Mesenchymal stem cell (in vitro differentiated cells and primary cell): Measurements from ENCODE around the gene HELLS.

ENCODE experiments used
- DNase-seq: peaks from one replicate; pipeline ENCODE4 v3.0.0-alpha.2; 2013
- H2AFZ ChIP-seq: one replicate; pipeline ENCODE4 v1.6.1; 2013; ENCODE audit warnings: low read depth, mild to moderate bottlenecking, control low read depth, inconsistent platforms, low read length, moderate library complexity
- H2AK5ac ChIP-seq: 2 replicates; pipeline ENCODE4 v1.6.1; 2013; ENCODE audit warnings: low read length, moderate library complexity, mild to moderate bottlenecking, inconsistent platforms; ENCODE audit not compliant: severe bottlenecking
- H2BK120ac ChIP-seq: one replicate; pipeline ENCODE4 v1.6.1; 2013; ENCODE audit warnings: low read depth, mild to moderate bottlenecking, inconsistent platforms, low read length, moderate library complexity
- H2BK12ac ChIP-seq, 2 experiments: one replicate each; pipeline ENCODE4 v1.6.1; 2013; ENCODE audit warnings: inconsistent platforms in 2 of 2, low read length in 2 of 2, mild to moderate bottlenecking in 2 of 2, moderate library complexity in 2 of 2, control low read depth in 1 of 2
- H2BK15ac ChIP-seq: one replicate; pipeline ENCODE4 v1.6.1; 2013; ENCODE audit warnings: mild to moderate bottlenecking, low read depth, inconsistent platforms; ENCODE audit not compliant: poor library complexity, severe bottlenecking
- H2BK5ac ChIP-seq: 2 replicates; pipeline ENCODE4 v1.6.1; 2013; ENCODE audit warnings: low read depth, mild to moderate bottlenecking, low read length, control low read depth, inconsistent platforms; ENCODE audit not compliant: poor library complexity, severe bottlenecking
- H3K14ac ChIP-seq, 2 experiments: one replicate each; pipeline ENCODE4 v1.6.1; 2013; ENCODE audit warnings: inconsistent platforms in 2 of 2, low read length in 2 of 2, control low read depth in 1 of 2, mild to moderate bottlenecking in 1 of 2, moderate library complexity in 1 of 2
- H3K18ac ChIP-seq, 2 experiments: one replicate each; pipeline ENCODE4 v1.6.1; 2013; ENCODE audit warnings: inconsistent platforms in 2 of 2, low read length in 2 of 2, control low read depth in 1 of 2, low read depth in 1 of 2, mild to moderate bottlenecking in 1 of 2
- H3K23ac ChIP-seq, 2 experiments: one replicate each; pipeline ENCODE4 v1.6.1; 2013; ENCODE audit warnings: inconsistent platforms in 2 of 2, low read length in 2 of 2, mild to moderate bottlenecking in 2 of 2, moderate library complexity in 2 of 2, control low read depth in 1 of 2
- H3K27ac ChIP-seq: 2 replicates; pipeline ENCODE4 v1.5.1; 2013; ENCODE audit warnings: mild to moderate bottlenecking, moderate library complexity, low read length, control low read depth, inconsistent platforms; ENCODE audit not compliant: poor library complexity, severe bottlenecking
- H3K27me3 ChIP-seq, 2 experiments: 2 replicates each; pipeline versions ENCODE4 v1.6.1 to v1.7.0; 2013; ENCODE audit warnings: low read length in 2 of 2, mild to moderate bottlenecking in 2 of 2, moderate library complexity in 2 of 2, control low read depth in 1 of 2, inconsistent platforms in 1 of 2; ENCODE audit not compliant: control insufficient read depth in 1 of 2, insufficient read depth in 1 of 2
- H3K36me3 ChIP-seq, 2 experiments: 2 replicates each; pipeline versions ENCODE4 v1.6.1 to v1.7.0; 2013; ENCODE audit warnings: low read length in 2 of 2, control low read depth in 1 of 2, inconsistent platforms in 1 of 2, low read depth in 1 of 2, mild to moderate bottlenecking in 1 of 2; ENCODE audit not compliant: insufficient read depth in 2 of 2, control insufficient read depth in 1 of 2
- H3K4ac ChIP-seq, 2 experiments: one replicate each; pipeline ENCODE4 v1.6.1; 2013; ENCODE audit warnings: inconsistent platforms in 2 of 2, low read length in 2 of 2, mild to moderate bottlenecking in 2 of 2, moderate library complexity in 2 of 2, control low read depth in 1 of 2, low read depth in 1 of 2
- H3K4me1 ChIP-seq: 2 replicates; pipeline ENCODE4 v1.6.1; 2013; ENCODE audit warnings: low read depth, low read length, control low read depth; ENCODE audit not compliant: control insufficient read depth, insufficient read depth
- H3K4me2 ChIP-seq: 2 replicates; pipeline ENCODE4 v1.6.1; 2013; ENCODE audit warnings: low read length, mild to moderate bottlenecking, inconsistent platforms; ENCODE audit not compliant: poor library complexity, severe bottlenecking
- H3K4me3 ChIP-seq, 2 experiments: 2 replicates each; pipeline versions ENCODE4 v1.5.1 to v1.7.0; 2013; ENCODE audit warnings: low read length in 2 of 2, mild to moderate bottlenecking in 2 of 2, control low read depth in 1 of 2, low read depth in 1 of 2; ENCODE audit not compliant: insufficient read depth in 1 of 2
- H3K79me1 ChIP-seq: replicated peaks from 2 replicates; pipeline ENCODE4 v1.6.1; 2013; ENCODE audit warnings: mild to moderate bottlenecking, control low read depth, low read length, inconsistent platforms; ENCODE audit not compliant: poor library complexity, severe bottlenecking
- H3K9ac ChIP-seq: 2 replicates; pipeline ENCODE4 v1.7.0; 2013; ENCODE audit warnings: mild to moderate bottlenecking, low read length, moderate library complexity
- H3K9me3 ChIP-seq: 2 replicates; pipeline ENCODE4 v1.7.0; 2013; ENCODE audit warnings: mild to moderate bottlenecking, low read length; ENCODE audit not compliant: control insufficient read depth
- H4K8ac ChIP-seq: one replicate; pipeline ENCODE4 v1.6.1; 2013; ENCODE audit warnings: inconsistent platforms, mild to moderate bottlenecking, low read length, moderate library complexity
- H4K91ac ChIP-seq: one replicate; pipeline ENCODE4 v1.6.1; 2013; ENCODE audit warnings: mild to moderate bottlenecking, low read length, inconsistent platforms
- WGBS: methylation state at CpG from one replicate; pipeline ENCODE4 v1.1.7; 2013; ENCODE audit warnings: mixed read lengths; 5-methylcytosine and 5-hydroxymethylcytosine counted together

The HELLS gene

GRCh38 chr10:94578790-94579189 lies 33.2 kb downstream of the HELLS start:
- Histone ChIP-seq H3K23ac (no peak overlapping the region), H3K18ac (no peak overlapping the region), H2BK120ac (no peak overlapping the region), H3K4ac (no peak overlapping the region), H3K9me3 (no peaks in the 10 kb centered on the region), H3K14ac (no peak overlapping the region), H4K8ac (no peak overlapping the region), H2BK15ac (no peak overlapping the region), H3K4me2 (no peak overlapping the region), H3K9ac (no peak overlapping the region), H3K79me1 (peaks cover 1% of the 10 kb centered on the region), H3K4me1 (no peaks in the 10 kb centered on the region), H3K27me3 (no peaks in the 10 kb centered on the region), H2BK12ac (no peak overlapping the region), H3K4me3 (no peak overlapping the region), H2AFZ (no peak overlapping the region), H3K27ac (no peak overlapping the region), H4K91ac (no peak overlapping the region), H2AK5ac (no peak overlapping the region), H2BK5ac (no peak overlapping the region), H3K36me3 (peaks cover 3 to 6% of the 10 kb centered on the region in 2 experiments)
- DNase-seq: no peak
- 83% methylated on average over 2 of the region's 4 CpGs for WGBS

- H2BK15ac ChIP-seq: no peak overlapping the region
- H2AK5ac ChIP-seq: no peak overlapping the region
- no peaks in the 10 kb centered on the region for H3K27me3 ChIP-seq
- H4K91ac ChIP-seq: no peak overlapping the region
- no peak overlapping the region for H3K23ac ChIP-seq
- H3K9ac ChIP-seq: no peak overlapping the region
- no peak overlapping the region for H2BK5ac ChIP-seq
- H3K9me3 ChIP-seq: no peaks in the 10 kb centered on the region
- no peak overlapping the region for H4K8ac ChIP-seq
- no peak overlapping the region for H2BK120ac ChIP-seq
- no peak overlapping the region for H3K4ac ChIP-seq
- H3K14ac ChIP-seq: no peak overlapping the region
- H3K36me3 ChIP-seq: peaks cover 0 to 4% of the 10 kb centered on the region in 2 experiments
- H3K4me3 ChIP-seq: no peak overlapping the region
- H3K79me1 ChIP-seq: peaks cover 1% of the 10 kb centered on the region
- no peak for DNase-seq
- no peak overlapping the region for H3K18ac ChIP-seq
- no peak overlapping the region for H2BK12ac ChIP-seq
- H3K4me2 ChIP-seq: no peak overlapping the region
- no peaks in the 10 kb centered on the region for H3K4me1 ChIP-seq
- H3K27ac ChIP-seq: no peak overlapping the region
- no peak overlapping the region for H2AFZ ChIP-seq
Observed at GRCh38 chr10:94583124-94583523, 37.5 kb downstream of the HELLS start.

DNA sequence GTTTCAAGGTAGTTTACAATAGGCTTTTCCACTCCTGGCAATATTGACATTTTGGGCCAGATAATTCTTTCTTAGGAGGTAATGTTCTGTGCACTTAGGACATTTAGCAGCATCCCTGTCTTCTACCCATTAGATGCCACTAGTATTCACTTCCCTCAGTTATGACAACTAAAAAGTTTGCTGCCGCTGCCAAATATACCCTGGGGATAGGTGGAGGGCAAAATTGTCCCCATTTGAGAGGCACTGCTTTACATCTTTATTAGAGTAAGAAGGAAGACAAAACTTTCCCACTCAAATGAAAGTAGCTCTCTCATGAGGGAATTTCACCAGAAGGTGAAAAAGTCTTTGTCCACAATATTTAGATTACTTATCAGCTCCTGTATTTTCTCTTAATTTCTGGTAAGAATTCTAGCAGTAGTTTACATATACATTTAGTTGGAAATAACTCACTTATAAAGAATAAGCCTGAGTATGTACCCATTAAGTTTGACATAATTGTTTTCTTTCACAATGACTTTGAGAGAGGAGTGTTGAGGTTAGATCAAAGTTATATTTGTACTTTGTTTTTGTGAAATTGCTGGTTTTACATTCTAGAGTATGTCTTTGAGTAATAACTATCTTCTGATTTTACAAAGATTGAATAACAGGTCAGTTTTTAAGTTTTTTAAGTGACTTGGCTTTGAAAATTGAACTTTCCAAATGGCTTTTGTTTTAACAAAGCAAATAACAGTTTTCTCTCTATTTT lies 46.0 kb downstream of the HELLS start:
- H3K14ac ChIP-seq: no peak overlapping the region
- H4K8ac ChIP-seq: no peak overlapping the region
- H3K79me1 ChIP-seq: no peaks in the 10 kb centered on the region
- no peak overlapping the region for H2BK12ac ChIP-seq
- H2BK15ac ChIP-seq: no peak overlapping the region
- no peak overlapping the region for H3K23ac ChIP-seq
- no peak overlapping the region for H2AK5ac ChIP-seq
- H3K27ac ChIP-seq: no peak overlapping the region
- H3K9ac ChIP-seq: no peak overlapping the region
- no peak overlapping the region for H4K91ac ChIP-seq
- no peak overlapping the region for H2BK5ac ChIP-seq
- no CpG with 5 or more reads among the region's 1 CpG for WGBS
- no peak overlapping the region for H3K4me2 ChIP-seq
- no peak overlapping the region for H3K18ac ChIP-seq
- peaks cover 3 to 15% of the 10 kb centered on the region in 2 experiments for H3K36me3 ChIP-seq
- H3K4me1 ChIP-seq: no peaks in the 10 kb centered on the region
- no peaks in the 10 kb centered on the region for H3K9me3 ChIP-seq
- DNase-seq: no peak
- H2BK120ac ChIP-seq: no peak overlapping the region
- H3K4me3 ChIP-seq: no peak overlapping the region
- H2AFZ ChIP-seq: no peak overlapping the region
- H3K27me3 ChIP-seq: no peaks in the 10 kb centered on the region
- H3K4ac ChIP-seq: no peak overlapping the region

DNA sequence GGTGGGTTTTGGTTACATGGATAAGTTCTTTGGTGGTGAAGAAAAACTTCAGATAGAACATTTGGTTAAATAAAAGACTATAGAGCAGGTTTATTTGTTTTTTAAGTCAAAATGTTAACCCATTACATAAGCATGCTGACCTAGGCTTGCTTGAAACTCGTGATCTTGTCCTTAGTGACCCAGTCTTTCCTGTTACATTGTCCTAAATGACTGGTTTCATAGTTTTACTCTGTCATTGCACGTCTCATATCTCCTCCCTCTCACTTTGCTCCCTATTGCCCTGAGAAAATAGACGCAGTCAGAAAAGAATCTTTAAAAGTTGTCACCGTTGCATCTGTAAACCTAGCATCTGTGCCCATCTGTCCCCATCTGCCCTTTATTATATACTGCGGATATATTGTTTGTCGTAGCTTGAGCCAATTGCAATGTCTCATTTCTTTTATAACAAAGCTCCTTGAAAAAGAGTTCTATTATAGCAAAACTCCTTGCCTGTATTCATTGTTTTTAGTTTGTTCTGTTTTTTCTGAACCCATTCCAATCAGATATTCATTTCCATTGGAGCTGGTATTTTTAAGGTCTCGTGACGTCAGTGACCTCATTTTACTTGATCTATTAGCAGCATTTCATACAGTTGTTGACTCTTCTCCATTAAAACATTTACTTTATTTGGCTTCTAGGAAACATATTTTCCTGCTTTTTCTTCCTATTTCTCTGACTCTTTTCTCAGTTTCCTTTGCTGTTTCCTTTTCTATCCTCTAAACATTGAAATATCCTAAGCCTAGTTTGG lies 57.3 kb downstream of the HELLS start:
- H3K4me2 ChIP-seq: no peak overlapping the region
- no peak overlapping the region for H4K91ac ChIP-seq
- H3K79me1 ChIP-seq: no peaks in the 10 kb centered on the region
- H2BK12ac ChIP-seq: no peak overlapping the region
- H2BK5ac ChIP-seq: no peak overlapping the region
- H3K18ac ChIP-seq: no peak overlapping the region
- no peaks in the 10 kb centered on the region for H3K27me3 ChIP-seq
- H4K8ac ChIP-seq: no peak overlapping the region
- no peak overlapping the region for H2AK5ac ChIP-seq
- H3K4me1 ChIP-seq: no peaks in the 10 kb centered on the region
- H3K36me3 ChIP-seq: no peaks in the 10 kb centered on the region
- H3K27ac ChIP-seq: no peak overlapping the region
- no peak overlapping the region for H2BK15ac ChIP-seq
- no peak overlapping the region for H3K4ac ChIP-seq
- no peak for DNase-seq
- no peak overlapping the region for H3K9ac ChIP-seq
- no peaks in the 10 kb centered on the region for H3K9me3 ChIP-seq
- no peak overlapping the region for H2AFZ ChIP-seq
- WGBS: 98% methylated on average over 6 of the region's 8 CpGs
- H3K23ac ChIP-seq: no peak overlapping the region
- no peak overlapping the region for H3K14ac ChIP-seq
- no peak overlapping the region for H3K4me3 ChIP-seq
- no peak overlapping the region for H2BK120ac ChIP-seq
